Measurements from ENCODE around the gene ONECUT1. TPM values are rescaled to one million over a fixed set of nuclear protein-coding genes. Genes with fewer than 3 reads are reported as not detected.
A peak's percentile ranks its signal among the peaks of the same experiment; 100 is the strongest.

ONECUT1 gene
- total RNA-seq, 1 experiment from 2014 or later = 35.9 TPM

DNA sequence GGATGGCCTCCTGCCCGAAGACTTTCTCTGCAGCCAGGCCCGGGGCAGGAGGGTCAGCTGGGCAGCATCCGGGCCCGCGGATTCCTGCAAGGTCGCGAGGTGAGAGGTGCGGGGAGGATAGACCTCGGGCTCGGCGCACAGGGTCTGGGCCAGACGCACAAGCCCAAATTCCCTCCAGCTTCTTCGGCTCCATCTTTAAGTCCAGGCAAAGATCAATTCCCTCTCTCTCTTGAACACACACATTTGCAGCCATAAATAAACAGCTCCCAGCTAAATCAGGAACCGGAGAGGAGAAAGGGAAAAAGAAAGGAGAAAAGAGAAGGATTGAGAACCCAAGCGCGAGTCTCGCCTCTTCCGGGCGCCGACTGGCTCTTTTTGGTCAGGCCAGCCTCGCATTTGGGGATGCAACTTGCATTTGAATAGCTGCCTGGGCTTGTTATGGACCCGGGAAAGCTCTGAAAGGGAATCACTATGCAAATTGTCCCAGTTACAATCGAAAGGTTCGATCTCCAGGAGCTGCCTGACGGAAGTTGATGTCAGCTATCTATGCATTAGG lies 14.5 kb upstream of the ONECUT1 start (continued):
- TF ChIP-seq ZNF423 (CRISPR knock-in tag; IDR thresholded peaks at IDR 0.05) (no peak), JUN (CRISPR knock-in tag; IDR thresholded peaks at IDR 0.05) (no peak)
- TF ChIP-seq, protein P1, sequence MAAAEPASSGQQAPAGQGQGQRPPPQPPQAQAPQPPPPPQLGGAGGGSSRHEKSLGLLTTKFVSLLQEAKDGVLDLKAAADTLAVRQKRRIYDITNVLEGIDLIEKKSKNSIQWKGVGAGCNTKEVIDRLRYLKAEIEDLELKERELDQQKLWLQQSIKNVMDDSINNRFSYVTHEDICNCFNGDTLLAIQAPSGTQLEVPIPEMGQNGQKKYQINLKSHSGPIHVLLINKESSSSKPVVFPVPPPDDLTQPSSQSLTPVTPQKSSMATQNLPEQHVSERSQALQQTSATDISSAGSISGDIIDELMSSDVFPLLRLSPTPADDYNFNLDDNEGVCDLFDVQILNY (CRISPR knock-in tag; IDR thresholded peaks at IDR 0.05) = no peak
- TF ChIP-seq, protein P2, sequence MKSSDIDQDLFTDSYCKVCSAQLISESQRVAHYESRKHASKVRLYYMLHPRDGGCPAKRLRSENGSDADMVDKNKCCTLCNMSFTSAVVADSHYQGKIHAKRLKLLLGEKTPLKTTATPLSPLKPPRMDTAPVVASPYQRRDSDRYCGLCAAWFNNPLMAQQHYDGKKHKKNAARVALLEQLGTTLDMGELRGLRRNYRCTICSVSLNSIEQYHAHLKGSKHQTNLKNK (CRISPR knock-in tag; IDR thresholded peaks at IDR 0.05) = no peak

DNA sequence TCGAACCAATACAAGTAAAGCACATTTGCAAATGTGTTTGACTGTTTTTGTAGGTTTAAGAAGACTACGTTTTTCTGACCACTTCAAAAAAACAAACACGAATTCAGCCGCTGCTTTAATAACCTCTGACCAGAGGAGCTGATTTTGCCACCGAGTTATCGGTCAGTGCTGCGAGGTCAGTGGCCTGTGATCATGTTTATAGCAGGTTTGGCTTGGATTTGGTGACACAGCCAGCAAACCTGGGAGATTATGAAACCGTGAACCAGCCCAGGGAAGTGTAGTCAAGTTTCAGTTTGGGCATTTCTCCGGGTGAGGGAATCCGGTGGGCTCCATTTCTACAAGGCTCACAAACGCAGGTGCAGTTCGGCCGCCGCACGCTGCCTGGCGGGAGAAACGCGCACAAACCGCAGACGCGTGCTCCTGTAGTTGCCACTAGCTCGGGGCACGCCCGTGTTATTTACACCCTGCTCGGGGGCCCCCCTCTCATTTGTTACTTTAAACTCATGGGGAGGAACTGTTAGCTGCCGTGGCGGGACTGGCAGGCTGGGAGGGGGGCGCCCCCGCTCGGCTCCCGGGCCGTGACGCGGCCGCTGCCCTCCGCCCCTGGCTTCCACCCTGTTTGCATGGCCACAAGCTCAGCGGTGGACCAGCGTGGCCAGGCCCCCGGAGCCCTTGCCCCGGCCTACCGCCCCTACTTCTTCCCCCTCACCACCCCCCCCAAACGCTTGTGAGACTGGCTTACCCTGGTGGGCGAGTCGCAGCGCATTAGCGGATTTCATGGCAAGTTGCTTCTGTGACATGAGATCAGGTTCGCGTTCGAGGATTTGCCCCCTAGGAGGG lies 13.6 kb upstream of the ONECUT1 start:
- ChIA-PET POLR2A (interaction anchor here (1.6 to 4.5 kb wide), 3 partner anchors 12 to 19 kb away, joined by 7 to 38 read pairs (median 18); no protein-coding TSS in a partner anchor), CTCF (interaction anchor here (1.0 to 4.5 kb wide), 6 partner anchors 8 to 38 kb away, joined by 3 to 103 read pairs (median 7); no protein-coding TSS in a partner anchor)
- DNase-seq (ENCODE audit: low spot score) (peak; percentile 38), ATAC-seq (no peak)
- Mint-ChIP-seq H3K36me3 (peaks cover 39% of the 10 kb centered on the region), H3K27me3 (ENCODE audit: low read depth) (peaks cover 54% of the 10 kb centered on the region), H3K4me1 (peaks cover 70% of the 10 kb centered on the region), H3K4me3 (peak overlapping the region; percentile 94), H3K9me3 (no peaks in the 10 kb centered on the region), H3K27ac (peak overlapping the region; percentile 99)
- peak; percentile 22; the same call in 1 of the 2 replicates for TF ChIP-seq MYBL2 (CRISPR knock-in tag; IDR thresholded peaks at IDR 0.05)
- TF ChIP-seq TCF7 (CRISPR knock-in tag; IDR thresholded peaks at IDR 0.05; ENCODE audit: low read depth) = no peak

DNA sequence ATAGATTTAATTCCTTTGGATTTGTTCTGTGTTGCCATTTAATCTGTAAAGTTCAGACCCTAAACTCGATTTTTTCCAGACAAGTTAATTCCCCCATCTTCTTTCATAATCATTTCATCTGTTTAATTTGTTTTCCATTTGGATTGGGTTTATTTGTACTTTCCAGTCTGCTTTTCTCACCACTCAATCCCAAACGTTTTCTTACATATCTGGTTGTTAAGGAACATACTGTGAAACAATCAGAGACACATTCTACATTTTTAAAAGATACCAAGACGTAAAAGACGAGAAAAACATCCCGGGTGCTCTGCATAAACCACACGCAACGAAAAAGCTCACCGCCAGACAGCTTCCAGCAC lies 13.0 kb upstream of the ONECUT1 start:
- CTCF ChIA-PET = interaction anchor here (4.5 kb wide), 1 partner anchor 17 kb away, joined by 103 read pairs; no protein-coding TSS in a partner anchor
- H3K4me1 Mint-ChIP-seq = peaks cover 71% of the 10 kb centered on the region
- POLR2A ChIA-PET = interaction anchor here (3.0 to 4.5 kb wide), 2 partner anchors 12 to 18 kb away, joined by 18 to 38 read pairs; no protein-coding TSS in a partner anchor
- H3K27ac Mint-ChIP-seq = peak overlapping the region; percentile 93
- no peaks in the 10 kb centered on the region for H3K9me3 Mint-ChIP-seq
- ATAC-seq (no peak), DNase-seq (ENCODE audit: low spot score) (no peak)
- peaks cover 60% of the 10 kb centered on the region for H3K27me3 Mint-ChIP-seq (ENCODE audit: low read depth)
- TF ChIP-seq MYBL2 (CRISPR knock-in tag; IDR thresholded peaks at IDR 0.05) (no peak), NR3C1 (CRISPR knock-in tag; conservative IDR thresholded peaks at IDR 0.05; ENCODE audit: low read depth) (no peak), ZNF317 (CRISPR knock-in tag; IDR thresholded peaks at IDR 0.05; ENCODE audit: borderline replicate concordance, low read depth) (no peak)
- H3K4me3 Mint-ChIP-seq = peak overlapping the region; percentile 94
- peaks cover 39% of the 10 kb centered on the region for H3K36me3 Mint-ChIP-seq

DNA sequence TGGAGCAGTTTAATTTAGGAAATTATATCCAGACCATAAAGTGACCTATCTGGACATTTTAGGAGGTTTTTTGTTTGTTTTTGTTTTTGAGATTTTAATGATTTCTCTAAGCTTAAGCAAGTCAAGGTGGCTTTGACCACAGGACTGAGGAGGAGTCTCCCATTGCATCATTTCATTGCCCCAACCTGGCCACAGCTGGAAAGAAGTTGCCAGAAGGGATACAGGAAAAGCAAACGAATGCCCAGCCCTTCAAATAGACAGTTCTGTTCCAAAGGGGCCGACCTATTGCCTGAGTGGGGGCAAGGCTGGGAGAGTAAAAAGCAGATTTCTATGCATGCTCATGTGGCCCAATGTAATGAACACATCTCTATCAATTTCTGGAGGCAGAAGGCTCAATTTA lies 12.0 kb upstream of the ONECUT1 start:
- Mint-ChIP-seq H3K4me1 (peaks cover 72% of the 10 kb centered on the region), H3K36me3 (peaks cover 39% of the 10 kb centered on the region), H3K27me3 (ENCODE audit: low read depth) (peaks cover 69% of the 10 kb centered on the region), H3K27ac (no peak overlapping the region), H3K9me3 (no peaks in the 10 kb centered on the region), H3K4me3 (peak overlapping the region; percentile 94)
- TF ChIP-seq NR3C1 (CRISPR knock-in tag; conservative IDR thresholded peaks at IDR 0.05; ENCODE audit: low read depth) = no peak
- no peak for TF ChIP-seq KAT7 (CRISPR knock-in tag; IDR thresholded peaks at IDR 0.05; ENCODE audit: borderline replicate concordance)
- TF ChIP-seq, protein P3, sequence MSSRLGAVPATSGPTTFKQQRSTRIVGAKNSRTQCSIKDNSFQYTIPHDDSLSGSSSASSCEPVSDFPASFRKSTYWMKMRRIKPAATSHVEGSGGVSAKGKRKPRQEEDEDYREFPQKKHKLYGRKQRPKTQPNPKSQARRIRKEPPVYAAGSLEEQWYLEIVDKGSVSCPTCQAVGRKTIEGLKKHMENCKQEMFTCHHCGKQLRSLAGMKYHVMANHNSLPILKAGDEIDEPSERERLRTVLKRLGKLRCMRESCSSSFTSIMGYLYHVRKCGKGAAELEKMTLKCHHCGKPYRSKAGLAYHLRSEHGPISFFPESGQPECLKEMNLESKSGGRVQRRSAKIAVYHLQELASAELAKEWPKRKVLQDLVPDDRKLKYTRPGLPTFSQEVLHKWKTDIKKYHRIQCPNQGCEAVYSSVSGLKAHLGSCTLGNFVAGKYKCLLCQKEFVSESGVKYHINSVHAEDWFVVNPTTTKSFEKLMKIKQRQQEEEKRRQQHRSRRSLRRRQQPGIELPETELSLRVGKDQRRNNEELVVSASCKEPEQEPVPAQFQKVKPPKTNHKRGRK (CRISPR knock-in tag; IDR thresholded peaks at IDR 0.05; ENCODE audit: borderline replicate concordance) = no peak
- no peak for TF ChIP-seq JAZF1 (CRISPR knock-in tag; IDR thresholded peaks at IDR 0.05)
- TF ChIP-seq NFATC4 (CRISPR knock-in tag; IDR thresholded peaks at IDR 0.05) = no peak
- no peak for TF ChIP-seq TCF7 (CRISPR knock-in tag; IDR thresholded peaks at IDR 0.05; ENCODE audit: low read depth)
- TF ChIP-seq ZNF396 (CRISPR knock-in tag; IDR thresholded peaks at IDR 0.05; ENCODE audit: borderline replicate concordance) = no peak
- no peak for TF ChIP-seq ZBTB21 (CRISPR knock-in tag; IDR thresholded peaks at IDR 0.05; ENCODE audit: borderline replicate concordance)
- TF ChIP-seq TEAD1 (CRISPR knock-in tag; IDR thresholded peaks at IDR 0.05) = no peak
- TF ChIP-seq NR2C2 (CRISPR knock-in tag; IDR thresholded peaks at IDR 0.05) = no peak
- TF ChIP-seq FOXP1 (CRISPR knock-in tag; IDR thresholded peaks at IDR 0.05; ENCODE audit: borderline replicate concordance) = no peak
- TF ChIP-seq SMAD3 (CRISPR knock-in tag; IDR thresholded peaks at IDR 0.05; ENCODE audit: borderline replicate concordance) = no peak
- ATAC-seq = no peak
- ChIA-PET POLR2A (no interaction called here), CTCF (no interaction called here)
- no peak for DNase-seq (ENCODE audit: low spot score)
